Uterus (tissue), 2 donors: ENCODE data around the gene BCL11B.

Experiments used
- POLR2A ChIP-seq, 2 donors: fragments of 450-650 bp; IDR thresholded peaks; one replicate each; pipeline ENCODE4 v1.6.1; 2016; ENCODE audit warnings: antibody characterized with exemption in 2 of 2, mild to moderate bottlenecking in 1 of 2, moderate library complexity in 1 of 2
- TF ChIP-seq, protein P1 (sequence below), 4 experiments: fragments of 200-600 bp in 2 of 4; fragments of 450-650 bp in 2 of 4; sonication (generic) in 2 of 4; IDR thresholded peaks; one replicate each; pipeline ENCODE4 v1.5.1; 2016 to 2019; ENCODE audit warnings: antibody characterized with exemption in 4 of 4, mild to moderate bottlenecking in 2 of 4, moderate library complexity in 1 of 4

DNA sequence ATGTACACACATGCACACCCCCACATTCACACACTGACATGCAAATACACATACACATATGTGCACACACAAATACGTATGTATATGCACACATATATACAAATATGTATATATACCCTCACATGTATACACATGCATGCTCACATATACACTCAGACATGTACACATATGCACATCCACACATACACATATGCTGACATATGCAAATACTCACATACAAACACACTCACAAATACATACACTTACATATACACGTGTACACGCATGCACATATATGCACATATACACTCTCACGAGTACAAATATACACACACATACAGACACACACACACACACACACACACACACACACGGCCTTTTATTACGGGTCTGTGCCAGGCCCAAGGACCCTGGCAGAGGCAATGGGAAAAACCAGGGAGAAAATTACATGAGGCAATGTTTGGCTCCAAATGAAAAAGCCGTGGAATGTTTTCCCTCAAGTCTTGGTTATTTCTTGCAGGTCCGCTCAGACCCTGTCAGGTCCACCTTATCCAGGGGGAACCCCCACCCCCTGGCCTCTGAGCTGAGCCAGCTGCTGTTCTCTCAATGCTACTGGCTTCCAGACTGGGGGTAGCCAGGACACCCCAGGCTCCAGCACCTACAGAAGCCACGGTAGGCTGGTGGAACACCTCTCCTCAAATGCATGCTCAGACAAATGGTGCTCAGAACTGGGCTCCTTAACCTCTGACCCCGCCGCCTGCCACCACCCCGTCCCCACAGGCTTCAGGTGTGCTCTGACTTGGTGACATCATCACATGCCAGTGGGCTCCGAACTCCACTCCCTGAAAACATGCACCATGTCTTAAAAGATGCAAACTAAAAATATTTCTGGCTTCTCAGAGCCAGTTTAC, 54.7 kb downstream of the BCL11B start:
- TF ChIP-seq, protein P1, sequence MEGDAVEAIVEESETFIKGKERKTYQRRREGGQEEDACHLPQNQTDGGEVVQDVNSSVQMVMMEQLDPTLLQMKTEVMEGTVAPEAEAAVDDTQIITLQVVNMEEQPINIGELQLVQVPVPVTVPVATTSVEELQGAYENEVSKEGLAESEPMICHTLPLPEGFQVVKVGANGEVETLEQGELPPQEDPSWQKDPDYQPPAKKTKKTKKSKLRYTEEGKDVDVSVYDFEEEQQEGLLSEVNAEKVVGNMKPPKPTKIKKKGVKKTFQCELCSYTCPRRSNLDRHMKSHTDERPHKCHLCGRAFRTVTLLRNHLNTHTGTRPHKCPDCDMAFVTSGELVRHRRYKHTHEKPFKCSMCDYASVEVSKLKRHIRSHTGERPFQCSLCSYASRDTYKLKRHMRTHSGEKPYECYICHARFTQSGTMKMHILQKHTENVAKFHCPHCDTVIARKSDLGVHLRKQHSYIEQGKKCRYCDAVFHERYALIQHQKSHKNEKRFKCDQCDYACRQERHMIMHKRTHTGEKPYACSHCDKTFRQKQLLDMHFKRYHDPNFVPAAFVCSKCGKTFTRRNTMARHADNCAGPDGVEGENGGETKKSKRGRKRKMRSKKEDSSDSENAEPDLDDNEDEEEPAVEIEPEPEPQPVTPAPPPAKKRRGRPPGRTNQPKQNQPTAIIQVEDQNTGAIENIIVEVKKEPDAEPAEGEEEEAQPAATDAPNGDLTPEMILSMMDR (IDR thresholded peaks at IDR 0.05), result no peak
- TF ChIP-seq POLR2A (IDR thresholded peaks at IDR 0.05), result no peak
